Stimulated activated CD4-positive, alpha-beta T cell treated with anti-CD3 and anti-CD28 coated beads, Interleukin-1b, Interleukin-23, amount 100 ng/mL, for 48 hours (primary cell): ENCODE data around the gene SUSD6.
A peak's percentile ranks its signal among the peaks of the same experiment; 100 is the strongest.

Experiments
- DNase-seq: peaks from one replicate; pipeline ENCODE4 v3.0.0-alpha.2; 2020

SUSD6 gene

DNA sequence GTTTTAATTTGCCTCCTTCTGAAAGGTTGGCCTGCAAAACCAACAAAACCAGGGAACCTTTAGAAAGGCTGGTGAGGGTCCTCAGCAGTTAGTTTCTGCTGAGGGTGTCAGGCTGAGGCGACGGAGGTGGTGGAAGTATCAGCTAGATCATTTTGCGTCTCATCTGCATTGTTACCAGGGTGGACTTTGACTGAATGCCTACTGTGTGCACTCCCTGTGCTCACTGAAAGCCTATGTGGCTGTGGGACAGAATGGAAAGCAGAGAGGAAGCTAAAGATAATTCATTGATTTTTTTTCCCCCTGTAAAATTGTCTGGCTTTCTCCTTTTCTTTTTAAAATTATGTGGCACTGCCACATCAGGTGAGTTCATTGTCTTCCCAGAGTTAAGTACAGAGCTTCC, 87.2 kb downstream of the SUSD6 start:
- DNase-seq = no peak

DNA sequence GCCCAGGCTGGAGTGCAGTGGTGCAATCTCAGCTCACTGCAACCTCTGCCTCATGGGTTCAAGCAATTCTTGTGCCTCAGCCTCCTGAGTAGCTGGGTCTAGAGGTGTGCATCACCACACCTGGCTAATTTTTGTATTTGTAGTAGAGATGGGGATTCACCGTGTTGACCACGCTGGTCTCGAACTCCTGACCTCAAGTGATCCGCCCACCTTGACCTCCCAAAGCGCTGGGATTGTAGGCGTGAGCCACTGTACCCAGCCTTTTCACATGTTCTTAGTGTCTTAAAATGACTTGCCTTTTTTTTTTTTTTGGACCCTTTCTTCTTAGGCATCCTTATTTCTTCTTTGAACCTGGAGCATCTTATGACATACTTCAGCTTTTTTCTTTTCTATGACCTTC, 87.8 kb downstream of the SUSD6 start:
- DNase-seq = peak; percentile 43

DNA sequence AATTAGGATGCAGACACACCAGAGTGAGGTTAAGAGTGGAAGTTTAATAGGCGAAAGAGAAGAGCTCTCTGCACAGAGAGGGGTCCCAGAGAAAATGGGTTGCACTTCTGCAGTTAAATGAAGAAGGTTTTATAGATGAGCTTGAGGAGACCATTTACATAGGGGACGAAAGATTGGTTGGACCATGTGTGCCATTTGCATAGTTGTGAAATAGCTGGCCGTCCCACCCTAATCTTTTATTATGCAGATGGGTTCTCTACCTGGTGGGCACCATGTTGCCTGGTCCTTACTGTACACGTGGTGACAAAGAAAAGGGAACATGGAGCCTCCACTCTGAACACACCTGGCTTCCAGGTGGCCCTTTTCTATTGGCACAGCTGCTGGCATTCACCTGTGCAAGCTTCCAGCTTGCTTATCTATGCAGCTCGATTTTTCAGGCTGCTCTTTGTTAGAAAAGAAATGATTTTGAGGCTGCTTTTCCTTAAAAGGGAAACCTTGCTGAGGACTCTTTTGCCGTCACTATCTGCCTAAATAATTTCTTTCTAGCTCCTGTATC, 88.4 kb downstream of the SUSD6 start:
- no peak for DNase-seq

DNA sequence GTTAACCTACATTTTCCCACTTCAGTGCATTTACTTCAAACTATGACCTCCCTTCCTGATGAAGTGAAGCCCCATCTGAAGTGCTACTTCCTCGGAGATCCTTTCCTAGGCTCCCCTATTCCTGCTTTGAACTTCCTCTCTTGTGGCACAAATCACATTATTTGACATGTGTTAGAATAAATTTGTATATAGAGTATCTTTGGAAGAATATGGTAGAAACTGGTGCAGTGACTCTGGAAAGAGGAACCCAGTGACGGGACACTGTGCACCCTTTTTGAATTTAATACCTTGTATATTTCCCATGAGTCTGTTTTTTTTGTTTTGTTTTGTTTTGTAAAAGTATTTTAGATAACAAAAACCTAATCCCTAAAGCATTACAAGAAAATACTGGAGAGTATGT, 89.2 kb downstream of the SUSD6 start:
- DNase-seq = no peak

DNA sequence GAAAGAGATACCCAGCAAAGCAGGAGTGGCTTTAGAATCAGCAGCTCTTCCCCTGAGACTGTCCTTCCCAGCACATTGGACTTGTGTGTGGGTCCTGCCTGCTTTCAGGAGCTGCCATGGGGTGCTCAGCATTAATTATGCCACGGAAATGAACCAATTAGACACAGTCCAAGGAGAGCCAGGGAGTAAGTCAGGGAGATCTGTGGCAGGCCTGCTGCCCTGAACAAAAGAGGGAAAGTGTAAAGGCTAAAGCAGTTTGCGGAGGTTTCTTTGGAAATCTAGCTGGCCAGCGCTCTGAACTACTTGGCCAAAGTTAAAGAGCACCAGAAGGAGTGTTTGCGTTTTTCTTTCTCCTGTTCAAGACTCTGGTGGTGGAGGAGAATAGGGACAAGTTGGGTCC, 89.9 kb downstream of the SUSD6 start:
- DNase-seq = no peak

DNA sequence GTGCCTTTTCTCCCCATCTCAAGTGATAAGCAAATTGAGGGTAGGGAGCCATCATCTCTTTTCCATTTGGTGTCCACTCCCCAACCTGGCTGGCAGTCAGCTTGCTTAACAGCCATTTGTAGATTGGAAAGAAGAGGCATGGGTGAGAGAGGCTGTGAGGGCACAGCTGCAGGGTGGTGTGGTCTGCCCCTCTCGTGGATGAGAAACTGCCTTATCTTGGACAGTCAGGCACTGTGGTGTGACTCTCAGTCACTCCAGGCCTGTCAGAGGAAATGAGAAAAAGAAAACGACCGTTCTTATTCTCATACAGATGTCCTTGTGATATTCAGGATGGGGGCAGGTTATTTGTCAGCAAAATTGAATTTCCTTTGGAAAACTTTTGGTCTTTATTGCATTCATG, 90.5 kb downstream of the SUSD6 start:
- DNase-seq = no peak

DNA sequence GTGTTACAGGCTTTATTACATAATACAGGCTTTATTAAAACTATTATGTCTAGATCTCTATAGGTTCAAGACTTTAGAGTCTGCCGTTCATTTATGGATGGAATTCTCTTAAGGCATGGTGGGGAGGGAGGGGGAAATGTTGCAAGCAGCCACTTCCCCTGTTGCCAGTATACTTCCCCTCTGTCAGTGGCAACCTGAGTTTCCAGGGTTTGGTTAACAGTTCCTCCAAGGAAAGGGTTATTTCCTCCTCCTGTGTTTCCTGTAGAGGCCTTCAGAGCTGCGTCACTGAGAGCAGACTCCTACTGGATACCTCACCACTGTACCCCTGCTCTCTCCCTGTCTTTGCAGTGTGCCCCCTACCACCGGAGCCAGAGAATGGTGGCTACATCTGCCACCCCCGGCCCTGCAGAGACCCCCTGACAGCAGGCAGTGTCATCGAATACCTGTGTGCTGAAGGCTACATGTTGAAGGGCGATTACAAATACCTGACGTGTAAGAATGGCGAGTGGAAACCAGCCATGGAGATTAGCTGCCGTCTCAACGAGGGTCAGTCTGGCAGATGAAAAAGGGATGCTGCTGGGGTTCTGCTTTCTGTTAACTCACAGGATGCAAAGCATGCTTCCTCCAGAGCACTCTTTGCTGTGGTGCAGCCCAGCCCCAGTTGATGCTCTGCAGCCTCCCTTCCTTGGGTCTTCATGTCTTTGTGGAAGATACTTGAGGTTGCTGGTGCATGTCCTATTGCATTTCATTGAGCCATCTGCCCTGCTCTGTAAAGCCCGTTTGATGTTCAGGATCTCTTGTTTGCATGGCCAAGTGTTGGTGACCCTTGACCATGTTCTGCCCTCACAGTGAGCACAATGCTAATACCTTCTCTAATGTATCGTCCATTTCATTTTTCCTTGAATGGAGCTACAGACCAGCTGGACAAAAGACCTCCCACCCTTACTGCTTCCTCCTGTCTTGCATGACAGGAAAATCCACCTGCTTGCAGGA, 91.9 kb downstream of the SUSD6 start:
- no peak for DNase-seq

DNA sequence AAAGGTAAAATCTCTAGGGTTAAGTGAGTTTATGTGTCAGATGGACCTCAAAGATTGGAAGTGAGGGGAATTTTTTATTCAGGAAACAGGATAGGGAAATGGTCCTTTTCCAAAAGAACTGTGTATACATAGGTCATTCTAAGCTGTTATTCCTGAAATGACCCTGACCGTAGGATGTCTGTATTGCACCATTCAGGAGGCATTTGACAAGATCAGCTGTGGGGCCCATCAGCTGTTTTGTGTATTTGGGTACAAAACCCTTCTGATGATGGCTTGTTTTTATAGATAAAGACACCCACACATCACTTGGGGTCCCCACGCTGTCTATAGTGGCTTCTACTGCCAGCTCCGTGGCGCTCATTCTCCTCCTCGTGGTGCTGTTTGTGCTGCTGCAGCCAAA, 92.9 kb downstream of the SUSD6 start:
- no peak for DNase-seq

DNA sequence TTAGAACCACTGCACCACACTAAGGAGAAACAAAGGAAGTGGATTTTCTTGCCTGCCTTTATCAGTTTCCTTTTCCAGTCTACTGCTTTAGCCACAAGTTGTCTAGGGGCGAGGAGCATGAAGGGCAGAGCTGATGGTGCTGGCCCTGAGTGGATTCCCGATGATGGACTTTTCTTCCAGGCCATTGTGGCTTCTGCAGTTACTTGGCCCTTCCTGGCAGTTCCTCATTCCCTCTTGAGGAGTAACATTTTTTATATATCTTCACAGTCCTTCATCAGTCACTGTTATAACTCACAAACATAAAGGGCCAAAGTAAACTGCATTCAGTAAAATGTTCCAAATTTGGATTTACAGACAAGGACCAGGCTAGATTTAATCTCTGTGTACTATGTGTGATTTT, 94.3 kb downstream of the SUSD6 start:
- DNase-seq = no peak

DNA sequence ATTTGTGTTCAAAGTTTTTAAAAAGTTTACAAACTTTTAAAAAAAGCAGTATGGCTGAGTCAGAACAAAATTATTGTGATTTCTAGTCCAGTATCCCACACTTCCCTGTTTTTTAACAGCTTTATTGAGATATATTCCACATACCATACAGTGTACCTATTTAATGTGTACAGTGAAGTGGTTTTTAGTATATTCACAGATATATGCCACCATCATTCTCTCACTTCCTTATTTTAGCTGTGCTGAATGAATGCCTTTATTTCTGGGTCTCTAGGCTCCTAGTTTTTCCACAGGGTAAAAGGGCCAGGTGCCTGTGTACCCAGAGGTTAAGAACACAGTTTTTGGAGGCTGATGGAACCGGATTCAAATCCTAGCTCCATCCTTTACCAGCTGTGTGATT, 96.7 kb downstream of the SUSD6 start:
- no peak for DNase-seq

DNA sequence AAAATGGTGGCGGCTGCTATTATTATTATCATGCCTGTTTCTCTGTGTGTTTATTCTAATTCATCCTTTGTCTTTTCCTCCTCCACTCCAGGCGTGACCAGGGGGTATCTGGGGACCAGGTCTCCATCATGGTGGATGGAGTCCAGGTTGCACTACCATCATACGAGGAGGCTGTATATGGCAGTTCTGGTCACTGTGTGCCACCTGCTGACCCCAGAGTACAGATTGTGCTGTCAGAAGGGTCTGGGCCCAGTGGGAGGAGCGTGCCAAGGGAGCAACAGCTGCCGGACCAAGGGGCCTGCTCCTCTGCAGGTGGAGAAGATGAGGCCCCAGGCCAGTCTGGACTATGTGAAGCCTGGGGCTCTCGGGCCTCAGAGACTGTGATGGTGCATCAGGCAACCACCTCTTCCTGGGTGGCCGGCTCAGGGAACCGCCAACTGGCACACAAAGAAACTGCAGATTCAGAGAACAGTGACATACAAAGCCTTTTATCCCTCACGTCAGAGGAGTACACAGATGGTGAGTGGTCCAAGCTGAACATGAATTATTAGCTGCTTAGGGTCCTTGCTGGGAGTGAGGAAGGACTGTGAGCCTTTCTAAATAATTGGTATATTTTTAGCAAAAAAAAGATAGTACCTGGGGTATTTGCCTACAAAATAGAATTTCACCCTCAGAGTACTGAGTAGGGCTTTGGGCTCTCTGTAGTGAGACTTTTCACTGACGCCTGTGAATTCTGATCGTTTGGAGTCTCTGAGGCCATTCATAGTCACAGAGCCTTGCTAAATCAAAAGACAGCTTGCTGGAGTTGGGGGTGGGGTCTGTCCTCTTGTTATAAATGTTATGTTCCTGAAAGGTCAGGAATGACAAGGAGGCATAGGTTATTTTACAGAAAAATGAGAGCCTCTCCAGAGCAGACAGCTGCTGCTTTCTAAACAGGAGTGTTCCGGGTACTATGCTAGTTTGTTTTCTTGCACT, 97.5 kb downstream of the SUSD6 start:
- peak; percentile 46 for DNase-seq

DNA sequence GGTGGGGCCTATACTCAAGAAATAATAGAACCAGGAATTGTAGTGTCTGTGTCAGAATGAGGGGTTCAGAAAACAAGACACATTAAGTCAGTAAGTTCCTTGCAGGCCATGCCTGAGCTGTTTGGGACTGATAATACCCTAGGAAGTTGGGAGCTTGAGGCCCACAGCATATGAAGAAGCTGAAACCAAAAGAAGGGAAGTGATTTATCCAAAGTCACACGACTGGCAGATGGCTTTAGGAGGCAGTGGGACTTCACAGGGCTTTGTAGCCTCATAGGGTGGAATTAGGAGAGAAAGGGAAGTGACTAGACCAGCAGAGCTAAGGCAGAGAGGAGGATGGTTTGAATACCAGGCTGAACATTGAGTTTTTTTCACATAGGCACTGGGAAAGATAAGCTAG, 99.0 kb downstream of the SUSD6 start:
- DNase-seq = no peak

DNA sequence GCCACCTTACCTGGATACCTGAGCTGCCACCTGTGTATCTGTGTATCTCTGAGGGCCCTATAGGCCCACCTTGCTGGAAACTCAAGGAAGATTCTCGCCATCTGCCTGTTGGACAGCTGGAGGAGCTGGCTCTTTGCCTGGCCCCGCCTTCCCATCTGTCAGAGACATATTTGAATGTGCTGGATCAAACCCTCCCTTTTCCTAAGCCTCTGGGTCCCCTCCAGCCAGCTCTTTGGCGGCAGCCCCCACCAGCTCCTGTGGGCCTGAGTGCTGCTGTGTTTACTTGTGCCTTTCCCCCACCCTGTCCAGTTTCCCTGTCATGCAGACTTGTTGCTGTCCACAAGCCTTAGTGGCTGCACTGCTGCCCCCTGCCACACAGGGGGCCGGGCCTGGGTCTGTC, 99.7 kb downstream of the SUSD6 start:
- no peak for DNase-seq

DNA sequence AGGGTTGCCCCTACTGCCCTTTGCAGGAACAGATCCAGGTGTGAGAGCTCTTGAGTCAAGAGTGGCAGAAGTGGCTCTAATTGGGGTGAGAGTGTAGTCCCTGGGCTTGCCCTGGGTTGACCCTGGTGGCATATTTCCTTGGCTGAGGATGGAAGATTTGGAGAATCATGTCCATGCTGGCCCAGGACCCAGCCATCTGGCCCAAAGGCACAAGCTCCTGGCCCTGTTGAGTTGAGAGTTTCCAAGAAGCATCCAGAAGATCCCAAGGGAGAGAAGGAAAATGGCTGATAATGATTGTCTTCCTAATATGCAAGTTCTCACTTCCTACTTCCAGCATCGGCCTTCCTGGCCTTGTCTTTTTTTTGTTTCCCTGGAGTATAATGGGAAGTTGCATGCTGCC, 100.1 kb downstream of the SUSD6 start:
- no peak for DNase-seq

DNA sequence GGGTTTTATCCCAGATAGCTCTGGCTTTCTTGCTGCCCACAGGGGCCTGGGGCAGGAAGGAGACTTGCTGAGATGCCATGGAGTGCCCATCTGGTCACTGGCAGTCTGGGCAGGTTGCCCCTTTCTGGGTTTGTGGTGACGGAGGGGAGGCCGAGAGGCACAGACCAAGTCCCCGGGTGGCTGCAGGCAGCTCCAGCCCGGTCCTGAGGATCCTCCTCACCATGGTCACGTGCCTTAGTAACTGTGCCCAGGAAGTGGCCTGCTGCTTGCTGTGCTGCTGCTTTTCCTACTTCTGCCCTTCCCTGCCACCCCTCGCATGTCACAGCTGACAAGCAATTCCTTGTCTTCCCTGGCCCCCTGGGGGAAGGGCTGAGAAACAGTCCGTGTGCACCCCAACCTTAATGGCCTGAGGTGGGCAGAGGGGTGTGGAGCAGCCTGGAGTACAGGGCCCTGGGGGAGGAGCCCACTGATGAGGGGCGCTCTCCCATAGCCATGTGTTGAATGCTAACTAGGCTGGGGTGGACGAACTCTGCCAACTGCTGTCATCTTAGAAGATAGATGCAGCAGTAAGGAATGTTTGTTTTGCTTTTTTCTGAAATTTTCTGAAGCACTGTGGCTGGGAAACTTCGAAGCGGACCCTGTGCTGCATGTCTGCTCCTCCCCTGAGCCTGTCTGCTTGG, 100.6 kb downstream of the SUSD6 start:
- no peak for DNase-seq

DNA sequence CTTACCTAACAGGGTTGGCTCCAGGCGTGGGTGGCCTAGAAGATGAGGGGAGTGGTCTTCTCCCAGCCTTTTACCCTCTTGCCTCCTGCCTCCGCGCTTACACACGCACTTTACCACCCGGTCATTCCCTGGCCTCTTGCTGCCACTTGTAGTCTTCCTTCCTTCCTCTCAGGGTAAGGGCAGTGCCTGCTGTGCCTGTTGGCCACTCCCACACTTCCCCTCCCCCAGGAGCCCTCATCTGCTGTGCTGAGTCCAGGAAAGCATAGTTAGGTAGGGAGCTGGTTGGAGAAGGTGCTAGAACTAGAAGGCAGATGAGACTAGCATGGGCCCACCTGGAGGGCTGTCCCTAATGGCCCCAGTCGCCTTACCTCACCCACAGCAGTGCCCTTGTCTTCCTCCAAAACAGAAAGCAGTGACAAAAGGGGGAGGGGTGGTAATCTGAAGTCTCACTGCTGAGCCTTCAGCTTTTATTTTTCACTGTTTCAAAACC, 101.2 kb downstream of the SUSD6 start:
- DNase-seq = no peak

DNA sequence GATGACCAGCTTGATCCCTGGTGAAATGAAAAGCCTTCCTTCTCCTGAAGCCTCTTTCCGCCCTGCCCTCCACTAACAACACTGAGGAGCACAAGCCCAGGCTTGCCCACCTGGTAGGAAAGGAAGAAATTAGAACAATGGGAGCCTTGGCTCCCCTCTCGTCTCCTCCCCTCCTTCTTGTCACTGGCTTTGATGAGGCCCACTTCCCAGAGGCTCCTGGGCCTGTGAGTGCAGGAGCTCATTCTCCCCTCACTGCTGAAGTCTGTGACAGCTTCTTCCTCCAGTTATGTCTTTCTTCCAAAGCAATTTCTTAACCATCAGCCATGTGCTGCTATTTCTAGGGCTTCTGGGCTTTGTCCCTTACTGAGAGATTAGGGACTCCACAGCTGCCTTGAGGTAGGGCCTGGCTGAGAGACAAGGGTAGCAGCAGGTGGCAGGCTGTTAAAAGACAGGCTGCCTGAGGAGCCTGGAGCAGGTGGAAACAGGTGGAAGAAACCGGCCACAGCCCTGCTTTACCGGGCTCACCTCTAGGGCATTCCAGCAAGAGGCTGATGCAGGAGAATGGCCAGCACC, 101.9 kb downstream of the SUSD6 start:
- no peak for DNase-seq

DNA sequence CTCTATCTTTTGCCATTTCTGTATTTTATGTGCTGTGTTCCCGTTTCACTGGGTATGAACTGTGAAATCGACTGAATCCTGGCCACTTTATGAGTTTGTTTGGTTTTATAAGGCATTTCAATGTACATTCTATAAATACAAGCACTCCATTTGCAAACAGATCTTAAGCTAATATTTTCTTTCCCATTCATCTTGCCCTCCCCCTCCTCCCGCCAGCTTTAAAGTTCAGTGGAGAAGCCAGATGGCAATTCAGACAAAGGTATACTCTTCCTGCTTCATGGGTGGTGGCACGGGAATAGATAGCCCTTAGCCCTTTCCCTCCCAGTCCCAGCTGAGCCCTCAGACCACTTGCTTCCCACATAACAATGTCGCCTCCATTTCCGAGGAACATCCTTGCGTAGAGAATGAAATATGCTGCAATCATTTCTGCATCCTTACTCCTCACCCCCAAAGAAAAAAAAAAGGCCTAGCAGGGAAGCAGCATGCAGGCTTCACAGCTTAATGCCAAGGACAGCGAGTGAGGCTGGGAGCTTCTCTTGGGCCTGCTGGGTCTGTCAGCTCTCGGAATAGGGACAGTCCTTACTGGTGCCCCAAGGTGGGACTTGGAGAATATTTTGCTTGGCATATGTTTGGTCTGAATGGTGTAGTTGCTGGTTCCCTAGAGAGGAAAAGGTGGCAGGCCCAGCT, 102.7 kb downstream of the SUSD6 start:
- DNase-seq = no peak

DNA sequence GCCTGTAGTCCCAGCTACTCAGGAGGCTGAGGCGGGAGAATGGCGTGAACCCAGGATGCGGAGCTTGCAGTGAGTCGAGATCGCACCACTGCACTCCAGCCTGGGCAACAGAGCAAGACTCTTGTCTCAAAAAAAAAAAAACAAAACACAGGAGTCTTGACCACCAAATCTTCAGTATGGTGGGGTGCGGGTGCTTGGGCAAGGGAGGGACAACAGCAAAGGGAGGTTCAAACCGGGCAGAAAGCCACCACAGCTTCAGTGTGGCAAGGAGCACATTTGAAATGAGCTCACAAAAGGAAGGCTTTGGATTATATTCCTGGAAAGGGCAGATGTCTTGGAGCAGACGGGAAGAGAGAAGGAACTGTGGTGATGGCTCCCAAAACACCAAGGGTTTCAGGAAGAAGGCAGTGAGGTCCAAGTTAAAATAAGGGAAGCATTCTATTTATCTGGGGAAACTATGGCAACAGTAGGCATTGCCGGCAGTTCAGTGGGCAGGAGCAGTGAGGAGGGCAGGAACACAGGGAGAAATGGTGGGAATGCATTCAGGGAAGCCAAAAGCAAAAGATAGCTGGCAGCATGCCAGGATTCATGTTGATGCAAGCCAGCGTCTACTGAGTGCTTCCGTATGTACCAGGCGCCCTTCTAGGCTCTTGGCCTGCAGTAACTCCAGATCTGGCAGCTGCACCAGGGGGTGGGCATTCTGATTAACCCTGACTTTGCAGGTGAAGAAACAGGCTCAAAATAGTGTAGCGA, 104.5 kb downstream of the SUSD6 start:
- no peak for DNase-seq

DNA sequence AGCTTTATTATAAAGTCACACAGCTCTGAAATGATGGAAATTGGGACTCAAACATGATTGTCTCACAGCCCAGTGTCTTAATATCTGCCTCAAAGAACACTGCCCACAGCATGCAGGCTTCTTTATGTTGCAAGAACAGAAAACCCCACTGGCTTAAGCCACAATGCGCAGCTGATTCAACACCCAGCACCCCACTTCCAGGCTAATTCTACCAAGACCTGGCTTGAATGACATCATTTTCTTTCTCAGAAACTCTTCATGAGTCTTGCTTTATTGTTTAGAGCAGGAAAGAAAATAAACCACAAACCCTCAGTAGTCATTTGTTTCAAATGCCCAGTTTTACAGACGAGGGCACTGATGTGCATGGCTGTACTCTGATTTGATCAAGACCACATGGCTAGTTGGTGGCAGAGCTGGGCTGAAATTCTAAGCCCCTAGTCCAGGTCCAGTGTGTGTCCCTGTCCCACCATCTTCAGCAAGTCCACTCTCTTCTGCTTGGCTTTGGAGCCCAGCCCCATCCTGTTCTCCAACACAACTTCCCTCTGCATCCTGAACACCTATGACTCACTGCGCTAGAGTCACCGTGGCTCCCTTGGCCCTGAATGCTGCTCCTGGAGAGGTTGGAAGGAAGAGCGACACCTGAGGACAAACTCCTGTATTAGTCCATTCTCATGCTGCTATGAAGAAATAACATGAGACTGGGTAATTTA, 105.2 kb downstream of the SUSD6 start:
- peak; percentile 71 for DNase-seq
